ENCODE measurements around the gene ZNF821. TPM values are rescaled to one million over a fixed set of nuclear protein-coding genes. Genes with fewer than 3 reads are reported as not detected.

Gene ZNF821
- total RNA-seq, 1 experiment from 2014 or later = 4.9 TPM

DNA sequence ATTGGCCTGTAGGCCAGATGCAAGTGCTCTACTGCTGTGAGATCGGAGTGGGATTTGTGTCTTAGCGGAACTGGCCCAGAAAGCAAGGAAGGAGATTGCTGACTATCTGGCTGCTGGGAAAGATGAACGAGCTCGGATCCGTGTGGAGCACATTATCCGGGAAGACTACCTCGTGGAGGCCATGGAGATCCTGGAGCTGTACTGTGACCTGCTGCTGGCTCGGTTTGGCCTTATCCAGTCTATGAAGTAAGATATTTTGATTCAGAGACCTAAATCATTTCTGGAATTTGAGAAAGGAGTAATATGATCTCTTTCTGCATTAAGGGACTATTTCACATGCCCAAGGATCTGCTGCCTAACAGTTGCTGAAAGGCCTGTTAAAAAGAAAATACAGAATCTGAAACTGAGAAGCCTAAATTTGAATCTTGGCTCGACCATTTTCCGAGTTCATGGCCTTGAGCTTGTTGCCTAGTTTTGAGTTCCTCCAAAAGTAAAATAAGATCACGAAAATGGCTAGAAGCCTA is 32.5 kb upstream of the ZNF821 start:
- DNase-seq (ENCODE audit: low read depth, low spot score) = no peak
- Histone ChIP-seq H3K9me2 (ENCODE audit: insufficient read depth) (no peaks in the 10 kb centered on the region), H4K20me1 (ENCODE audit: insufficient read depth) (peaks cover 31% of the 10 kb centered on the region), H3K4me2 (ENCODE audit: low read length) (no peak overlapping the region), H3K79me2 (ENCODE audit: insufficient read depth, low read length) (peaks cover 99% of the 10 kb centered on the region), H3K9ac (ENCODE audit: low read length) (no peak overlapping the region), H3K27me3 (ENCODE audit: insufficient read depth, low read length) (no peaks in the 10 kb centered on the region), H2AFZ (ENCODE audit: low read depth, low read length, poor library complexity, severe bottlenecking) (no peak overlapping the region), H3K4me3 (replicated peaks in 1 of 2; ENCODE audit: low read depth in 1 of 2, low read length in 2 of 2) (no peak overlapping the region), H3K9me3 (ENCODE audit: control insufficient read depth in 1 of 2, insufficient read depth in 1 of 2, low read depth in 1 of 2, low read length in 2 of 2) (peaks cover 6 to 9% of the 10 kb centered on the region in 2 experiments; a peak in 2 of 4 replicates), H3K4me1 (ENCODE audit: control insufficient read depth in 1 of 2, insufficient read depth in 2 of 2, low read length in 2 of 2) (no peaks in the 10 kb centered on the region), H3K27ac (ENCODE audit: low read depth, low read length) (no peak overlapping the region), H3K36me3 (ENCODE audit: control insufficient read depth in 1 of 2, insufficient read depth in 2 of 2, low read length in 2 of 2) (peaks cover 41 to 59% of the 10 kb centered on the region in 2 experiments)
- ChIA-PET CTCF (no interaction called here), RAD21 (ENCODE audit: low non-redundant PET in 1 of 2, low total read pairs in 2 of 2, uncharacterized antibody in 2 of 2, unreplicated experiment in 2 of 2) (no interaction called here), POLR2A (no interaction called here)
- no peak for TF ChIP-seq EZH2 (IDR thresholded peaks at IDR 0.05)
- no peak for TF ChIP-seq ELF1 (IDR thresholded peaks at IDR 0.05; ENCODE audit: borderline replicate concordance, low read depth)
- no peak for TF ChIP-seq JUND (IDR thresholded peaks at IDR 0.05)
- TF ChIP-seq, protein P1, sequence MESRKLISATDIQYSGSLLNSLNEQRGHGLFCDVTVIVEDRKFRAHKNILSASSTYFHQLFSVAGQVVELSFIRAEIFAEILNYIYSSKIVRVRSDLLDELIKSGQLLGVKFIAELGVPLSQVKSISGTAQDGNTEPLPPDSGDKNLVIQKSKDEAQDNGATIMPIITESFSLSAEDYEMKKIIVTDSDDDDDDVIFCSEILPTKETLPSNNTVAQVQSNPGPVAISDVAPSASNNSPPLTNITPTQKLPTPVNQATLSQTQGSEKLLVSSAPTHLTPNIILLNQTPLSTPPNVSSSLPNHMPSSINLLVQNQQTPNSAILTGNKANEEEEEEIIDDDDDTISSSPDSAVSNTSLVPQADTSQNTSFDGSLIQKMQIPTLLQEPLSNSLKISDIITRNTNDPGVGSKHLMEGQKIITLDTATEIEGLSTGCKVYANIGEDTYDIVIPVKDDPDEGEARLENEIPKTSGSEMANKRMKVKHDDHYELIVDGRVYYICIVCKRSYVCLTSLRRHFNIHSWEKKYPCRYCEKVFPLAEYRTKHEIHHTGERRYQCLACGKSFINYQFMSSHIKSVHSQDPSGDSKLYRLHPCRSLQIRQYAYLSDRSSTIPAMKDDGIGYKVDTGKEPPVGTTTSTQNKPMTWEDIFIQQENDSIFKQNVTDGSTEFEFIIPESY (IDR thresholded peaks at IDR 0.05; ENCODE audit: extremely low read depth, insufficient replicate concordance, low read length) = no peak
- TF ChIP-seq, protein P2, sequence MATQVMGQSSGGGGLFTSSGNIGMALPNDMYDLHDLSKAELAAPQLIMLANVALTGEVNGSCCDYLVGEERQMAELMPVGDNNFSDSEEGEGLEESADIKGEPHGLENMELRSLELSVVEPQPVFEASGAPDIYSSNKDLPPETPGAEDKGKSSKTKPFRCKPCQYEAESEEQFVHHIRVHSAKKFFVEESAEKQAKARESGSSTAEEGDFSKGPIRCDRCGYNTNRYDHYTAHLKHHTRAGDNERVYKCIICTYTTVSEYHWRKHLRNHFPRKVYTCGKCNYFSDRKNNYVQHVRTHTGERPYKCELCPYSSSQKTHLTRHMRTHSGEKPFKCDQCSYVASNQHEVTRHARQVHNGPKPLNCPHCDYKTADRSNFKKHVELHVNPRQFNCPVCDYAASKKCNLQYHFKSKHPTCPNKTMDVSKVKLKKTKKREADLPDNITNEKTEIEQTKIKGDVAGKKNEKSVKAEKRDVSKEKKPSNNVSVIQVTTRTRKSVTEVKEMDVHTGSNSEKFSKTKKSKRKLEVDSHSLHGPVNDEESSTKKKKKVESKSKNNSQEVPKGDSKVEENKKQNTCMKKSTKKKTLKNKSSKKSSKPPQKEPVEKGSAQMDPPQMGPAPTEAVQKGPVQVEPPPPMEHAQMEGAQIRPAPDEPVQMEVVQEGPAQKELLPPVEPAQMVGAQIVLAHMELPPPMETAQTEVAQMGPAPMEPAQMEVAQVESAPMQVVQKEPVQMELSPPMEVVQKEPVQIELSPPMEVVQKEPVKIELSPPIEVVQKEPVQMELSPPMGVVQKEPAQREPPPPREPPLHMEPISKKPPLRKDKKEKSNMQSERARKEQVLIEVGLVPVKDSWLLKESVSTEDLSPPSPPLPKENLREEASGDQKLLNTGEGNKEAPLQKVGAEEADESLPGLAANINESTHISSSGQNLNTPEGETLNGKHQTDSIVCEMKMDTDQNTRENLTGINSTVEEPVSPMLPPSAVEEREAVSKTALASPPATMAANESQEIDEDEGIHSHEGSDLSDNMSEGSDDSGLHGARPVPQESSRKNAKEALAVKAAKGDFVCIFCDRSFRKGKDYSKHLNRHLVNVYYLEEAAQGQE (IDR thresholded peaks at IDR 0.05; ENCODE audit: low read depth) = no peak
- no peak for TF ChIP-seq POLR2AphosphoS5 (IDR thresholded peaks at IDR 0.05; ENCODE audit: low read depth, low read length)
- TF ChIP-seq, protein P3, sequence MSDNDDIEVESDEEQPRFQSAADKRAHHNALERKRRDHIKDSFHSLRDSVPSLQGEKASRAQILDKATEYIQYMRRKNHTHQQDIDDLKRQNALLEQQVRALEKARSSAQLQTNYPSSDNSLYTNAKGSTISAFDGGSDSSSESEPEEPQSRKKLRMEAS (IDR thresholded peaks at IDR 0.05) = no peak
- TF ChIP-seq CEBPB (IDR thresholded peaks at IDR 0.05; ENCODE audit: low read depth) = no peak
- TF ChIP-seq EZH2phosphoT487 (IDR thresholded peaks at IDR 0.05; ENCODE audit: borderline replicate concordance) = no peak
- TF ChIP-seq, protein P4, sequence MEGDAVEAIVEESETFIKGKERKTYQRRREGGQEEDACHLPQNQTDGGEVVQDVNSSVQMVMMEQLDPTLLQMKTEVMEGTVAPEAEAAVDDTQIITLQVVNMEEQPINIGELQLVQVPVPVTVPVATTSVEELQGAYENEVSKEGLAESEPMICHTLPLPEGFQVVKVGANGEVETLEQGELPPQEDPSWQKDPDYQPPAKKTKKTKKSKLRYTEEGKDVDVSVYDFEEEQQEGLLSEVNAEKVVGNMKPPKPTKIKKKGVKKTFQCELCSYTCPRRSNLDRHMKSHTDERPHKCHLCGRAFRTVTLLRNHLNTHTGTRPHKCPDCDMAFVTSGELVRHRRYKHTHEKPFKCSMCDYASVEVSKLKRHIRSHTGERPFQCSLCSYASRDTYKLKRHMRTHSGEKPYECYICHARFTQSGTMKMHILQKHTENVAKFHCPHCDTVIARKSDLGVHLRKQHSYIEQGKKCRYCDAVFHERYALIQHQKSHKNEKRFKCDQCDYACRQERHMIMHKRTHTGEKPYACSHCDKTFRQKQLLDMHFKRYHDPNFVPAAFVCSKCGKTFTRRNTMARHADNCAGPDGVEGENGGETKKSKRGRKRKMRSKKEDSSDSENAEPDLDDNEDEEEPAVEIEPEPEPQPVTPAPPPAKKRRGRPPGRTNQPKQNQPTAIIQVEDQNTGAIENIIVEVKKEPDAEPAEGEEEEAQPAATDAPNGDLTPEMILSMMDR (IDR thresholded peaks at IDR 0.05 in 2 of 3, conservative IDR thresholded peaks at IDR 0.05 in 1 of 3; ENCODE audit: borderline replicate concordance in 1 of 3, insufficient read depth in 1 of 3, low read depth in 2 of 3, low read length in 2 of 3) = no peak
- no peak for TF ChIP-seq SP1 (IDR thresholded peaks at IDR 0.05; ENCODE audit: low read depth)
- intact Hi-C loops (cut with micrococcal nuclease) = no loop called here
- no peak for ATAC-seq
- no TSS peak for BruUV-seq (replicated peaks)
